Activated T-cell treated with anti-CD3 and anti-CD28 coated beads, Interleukin-2, amount 50 U/mL, for 4 hours (primary cell): Measurements from ENCODE around the gene ITGAE. TPM values are rescaled to one million over a fixed set of nuclear protein-coding genes. Genes with fewer than 3 reads are reported as not detected.
"Not testable (repeated sequence)": the region's sequence is repeated elsewhere in the genome, so short reads cannot be mapped to it uniquely, and the experiment has no call there.

Source experiments
- ATAC-seq, 2 donors: fragments of 200-7000 bp; cut with Tn5 transposase; one replicate each; pipeline ENCODE4 v1.10.0; 2021
- DNase-seq: peaks from one replicate; pipeline ENCODE4 v3.0.0-alpha.2; 2020
- H3K27me3 Mint-ChIP-seq: one replicate; pipeline ENCODE4 v1.8.0; 2021; ENCODE audit warnings: low read depth, mixed read lengths
- H3K36me3 Mint-ChIP-seq: one replicate; pipeline ENCODE4 v1.8.0; 2022; ENCODE audit warnings: mixed read lengths; ENCODE audit not compliant: insufficient read depth
- H3K4me1 Mint-ChIP-seq: one replicate; pipeline ENCODE4 v1.8.0; 2021; ENCODE audit warnings: low read depth, mixed read lengths
- H3K4me3 Mint-ChIP-seq: one replicate; pipeline ENCODE4 v1.8.0; 2021; ENCODE audit warnings: mild to moderate bottlenecking, moderate library complexity, mixed read lengths
- H3K9me3 Mint-ChIP-seq: one replicate; pipeline ENCODE4 v1.8.0; 2021; ENCODE audit warnings: mixed read lengths
- total RNA-seq, 3 donors: library from RNA; stranded (reverse); gene quantifications; one replicate each; pipeline ENCODE4 v1.2.1, GENCODE V29; 2021

ITGAE gene
- total RNA-seq, 3 donors from 2014 or later: 15.0 to 20.6 (median 18.1) TPM

DNA sequence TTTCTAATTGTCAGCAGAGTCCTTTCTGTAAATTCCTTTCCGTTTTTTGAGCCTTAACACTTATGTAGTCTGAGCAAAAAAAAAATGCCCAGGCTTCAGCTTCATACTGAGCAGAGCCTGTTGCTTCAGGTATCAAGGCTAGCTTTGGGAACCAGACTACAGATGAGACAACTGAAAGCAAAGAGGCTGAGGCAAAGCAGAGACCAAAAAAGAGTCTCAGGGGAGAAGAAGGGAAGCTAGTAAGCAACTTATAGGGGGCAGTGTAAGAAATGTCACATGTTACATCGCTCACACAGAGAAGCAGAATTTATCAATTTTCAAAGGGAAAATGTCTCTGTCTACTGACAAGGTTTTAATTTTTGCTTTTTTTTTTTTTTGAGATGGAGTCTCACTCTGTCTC is 73.9 kb downstream of the ITGAE start:
- H3K9me3 Mint-ChIP-seq: no peaks in the 10 kb centered on the region
- H3K4me3 Mint-ChIP-seq: no peak overlapping the region
- no peak for DNase-seq
- ATAC-seq: no peak
- H3K36me3 Mint-ChIP-seq: peaks cover 6% of the 10 kb centered on the region
- H3K27me3 Mint-ChIP-seq: no peaks in the 10 kb centered on the region
- H3K4me1 Mint-ChIP-seq: peaks cover 15% of the 10 kb centered on the region

- DNase-seq: no peak
- no peaks in the 10 kb centered on the region for H3K27me3 Mint-ChIP-seq
- peaks cover 33% of the 10 kb centered on the region for H3K4me1 Mint-ChIP-seq
- H3K36me3 Mint-ChIP-seq: peaks cover 13% of the 10 kb centered on the region
- no peak for ATAC-seq
- peak overlapping the region; percentile 92 for H3K4me3 Mint-ChIP-seq
- no peaks in the 10 kb centered on the region for H3K9me3 Mint-ChIP-seq
Observed at GRCh38 chr17:3724378-3725077, 76.5 kb downstream of the ITGAE start.

DNA sequence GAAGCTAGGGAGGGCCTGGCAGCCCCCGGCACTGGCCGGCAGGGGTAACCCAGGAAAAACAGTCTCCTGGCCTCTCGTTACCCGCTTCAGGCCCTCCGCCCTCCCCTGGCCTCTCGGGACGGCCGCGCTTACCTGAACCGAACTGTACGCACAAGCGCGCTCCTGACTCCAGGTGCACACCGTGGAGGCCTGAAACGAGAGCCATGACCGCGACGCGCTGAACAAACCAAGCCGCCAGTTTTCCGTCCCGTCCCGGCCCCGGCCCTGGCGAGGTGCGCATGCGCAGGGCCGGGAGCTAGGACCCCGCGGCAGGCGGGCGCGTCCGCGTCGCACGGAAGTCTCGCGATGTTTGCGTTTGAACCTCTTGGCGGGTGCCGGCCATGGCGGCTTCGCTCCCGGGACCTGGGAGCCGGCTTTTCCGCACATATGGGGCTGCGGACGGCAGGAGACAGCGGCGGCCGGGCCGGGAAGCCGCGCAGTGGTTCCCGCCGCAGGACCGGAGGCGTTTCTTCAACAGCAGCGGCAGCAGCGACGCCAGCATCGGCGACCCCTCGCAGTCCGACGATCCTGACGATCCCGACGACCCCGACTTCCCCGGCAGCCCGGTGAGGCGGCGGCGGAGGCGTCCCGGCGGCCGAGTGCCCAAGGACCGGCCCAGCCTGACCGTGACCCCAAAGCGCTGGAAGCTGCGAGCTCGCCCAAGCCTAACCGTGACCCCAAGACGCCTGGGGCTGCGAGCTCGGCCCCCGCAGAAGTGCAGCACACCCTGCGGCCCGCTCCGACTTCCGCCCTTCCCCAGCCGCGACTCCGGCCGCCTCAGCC is 77.2 kb downstream of the ITGAE start, which contains the start of gene HASPIN:
Gene HASPIN (plus strand): TSS at position 348 of the 822 bp plus-strand sequence. CDS start 33 bp downstream, at position 381.
- peaks cover 35% of the 10 kb centered on the region for H3K4me1 Mint-ChIP-seq
- H3K27me3 Mint-ChIP-seq: no peaks in the 10 kb centered on the region
- peak within 1 kb of the TSS; percentile 92 for H3K4me3 Mint-ChIP-seq
- DNase-seq: peak; percentile 92
- peak; percentile 91 to 96 for ATAC-seq
- H3K9me3 Mint-ChIP-seq: no peaks in the 10 kb centered on the region
- peaks cover 15% of the 10 kb centered on the region for H3K36me3 Mint-ChIP-seq

GRCh38 chr17:3723188-3723555 is 77.8 kb downstream of the ITGAE start:
- Mint-ChIP-seq H3K9me3 (no peaks in the 10 kb centered on the region), H3K4me1 (peaks cover 38% of the 10 kb centered on the region), H3K27me3 (no peaks in the 10 kb centered on the region), H3K36me3 (peaks cover 17% of the 10 kb centered on the region), H3K4me3 (peak overlapping the region; percentile 92)
- ATAC-seq (no peak), DNase-seq (no peak)

GRCh38 chr17:3722716-3723115 is 78.3 kb downstream of the ITGAE start:
- Mint-ChIP-seq H3K4me1 (peaks cover 38% of the 10 kb centered on the region), H3K27me3 (no peaks in the 10 kb centered on the region), H3K36me3 (peaks cover 17% of the 10 kb centered on the region), H3K9me3 (no peaks in the 10 kb centered on the region), H3K4me3 (peak overlapping the region; percentile 92)
- no peak for ATAC-seq
- DNase-seq: no peak

DNA sequence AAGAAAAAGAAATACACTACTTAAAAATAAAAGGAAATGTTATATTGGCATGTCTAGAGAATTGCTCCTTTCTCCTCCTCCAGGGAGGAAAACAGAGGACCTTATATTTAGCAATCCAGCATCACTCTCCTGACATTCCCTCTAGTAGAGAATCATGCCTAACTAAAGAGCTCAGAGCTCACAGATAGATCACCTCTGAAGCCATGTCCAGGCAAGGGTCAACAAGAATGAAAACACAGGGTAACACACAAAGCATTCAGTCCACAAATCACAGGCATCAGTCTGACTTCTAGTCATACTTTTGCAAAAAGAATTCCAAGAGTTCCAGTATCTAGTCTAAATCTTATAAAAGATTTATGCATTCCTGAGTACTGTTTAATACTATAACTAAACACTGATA is 81.7 kb downstream of the ITGAE start:
- ATAC-seq (no peak), DNase-seq (no peak)
- no peak overlapping the region for H3K4me3 Mint-ChIP-seq

GRCh38 chr17:3718201-3718600 is 82.8 kb downstream of the ITGAE start:
- Mint-ChIP-seq H3K4me3 (no peak overlapping the region), H3K36me3 (peaks cover 35% of the 10 kb centered on the region), H3K9me3 (no peaks in the 10 kb centered on the region), H3K4me1 (peaks cover 40% of the 10 kb centered on the region), H3K27me3 (no peaks in the 10 kb centered on the region)
- ATAC-seq: no peak
- DNase-seq: no peak

More for the DNA sequence above, 81.7 kb downstream of the ITGAE start:
- H3K9me3 Mint-ChIP-seq: no peaks in the 10 kb centered on the region
- peaks cover 38% of the 10 kb centered on the region for H3K4me1 Mint-ChIP-seq
- H3K27me3 Mint-ChIP-seq: no peaks in the 10 kb centered on the region
- H3K36me3 Mint-ChIP-seq: peaks cover 35% of the 10 kb centered on the region

DNA sequence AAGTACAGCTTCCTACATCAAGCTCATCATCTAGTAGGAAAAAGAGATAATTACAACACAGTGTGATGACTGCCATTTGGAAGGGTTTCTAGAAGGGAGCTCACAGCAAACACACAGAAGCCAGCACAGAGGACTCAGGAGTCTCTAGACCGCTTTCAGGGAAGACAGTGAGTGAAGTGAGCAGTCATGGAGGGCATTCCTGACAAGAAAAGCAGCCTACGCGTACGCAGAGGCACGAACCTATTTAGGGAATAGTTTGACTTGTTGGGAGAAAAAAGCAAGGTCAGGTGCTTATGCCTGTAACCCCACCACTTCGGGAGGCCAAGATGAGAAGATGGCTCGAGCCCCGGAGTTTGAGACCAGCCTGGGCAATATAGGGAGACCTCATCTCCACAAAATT is 85.7 kb downstream of the ITGAE start:
- peaks cover 44% of the 10 kb centered on the region for H3K4me1 Mint-ChIP-seq
- peaks cover 35% of the 10 kb centered on the region for H3K36me3 Mint-ChIP-seq
- DNase-seq (no peak), ATAC-seq (no peak)
- H3K4me3 Mint-ChIP-seq: no peak overlapping the region
- no peaks in the 10 kb centered on the region for H3K27me3 Mint-ChIP-seq
- no peaks in the 10 kb centered on the region for H3K9me3 Mint-ChIP-seq

- H3K4me3 Mint-ChIP-seq: no peak overlapping the region
- no peaks in the 10 kb centered on the region for H3K9me3 Mint-ChIP-seq
- peaks cover 50% of the 10 kb centered on the region for H3K4me1 Mint-ChIP-seq
- H3K27me3 Mint-ChIP-seq: no peaks in the 10 kb centered on the region
- DNase-seq (no peak), ATAC-seq (peak; percentile 7 to 14)
- H3K36me3 Mint-ChIP-seq: peaks cover 27% of the 10 kb centered on the region
Observed at GRCh38 chr17:3712811-3713463, 88.1 kb downstream of the ITGAE start.

GRCh38 chr17:3710951-3711383 is 90.0 kb downstream of the ITGAE start:
- Mint-ChIP-seq H3K36me3 (peaks cover 15% of the 10 kb centered on the region), H3K27me3 (no peaks in the 10 kb centered on the region), H3K9me3 (no peaks in the 10 kb centered on the region), H3K4me3 (peak overlapping the region; percentile 25), H3K4me1 (peaks cover 49% of the 10 kb centered on the region)
- ATAC-seq (peak; percentile 99), DNase-seq (peak; percentile 63)

GRCh38 chr17:3708366-3708765 is 92.6 kb downstream of the ITGAE start:
- H3K36me3 Mint-ChIP-seq: peaks cover 6% of the 10 kb centered on the region

DNA sequence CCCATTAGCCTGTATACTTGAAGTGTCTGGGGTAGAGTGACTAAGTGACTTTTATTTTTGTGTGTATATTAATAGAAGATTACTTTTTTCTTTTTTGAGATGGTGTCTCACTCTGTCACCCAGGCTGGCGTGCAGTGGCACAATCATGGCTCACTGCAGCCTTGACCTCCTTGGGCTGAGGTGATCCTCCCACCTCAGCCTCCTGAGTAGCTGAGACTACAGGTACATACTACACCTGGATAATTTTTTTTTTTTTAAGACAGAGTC is 95.3 kb downstream of the ITGAE start:
- H3K36me3 Mint-ChIP-seq, H3K27me3 Mint-ChIP-seq, ATAC-seq, H3K9me3 Mint-ChIP-seq, H3K4me3 Mint-ChIP-seq, DNase-seq: not testable (repeated sequence)
- peaks cover 21% of the 10 kb centered on the region for H3K4me1 Mint-ChIP-seq

More at GRCh38 chr17:3708366-3708765, 92.6 kb downstream of the ITGAE start:
- ATAC-seq (no peak), DNase-seq (no peak)
- Mint-ChIP-seq H3K27me3 (no peaks in the 10 kb centered on the region), H3K4me3 (no peak overlapping the region), H3K9me3 (no peaks in the 10 kb centered on the region), H3K4me1 (peaks cover 44% of the 10 kb centered on the region)

DNA sequence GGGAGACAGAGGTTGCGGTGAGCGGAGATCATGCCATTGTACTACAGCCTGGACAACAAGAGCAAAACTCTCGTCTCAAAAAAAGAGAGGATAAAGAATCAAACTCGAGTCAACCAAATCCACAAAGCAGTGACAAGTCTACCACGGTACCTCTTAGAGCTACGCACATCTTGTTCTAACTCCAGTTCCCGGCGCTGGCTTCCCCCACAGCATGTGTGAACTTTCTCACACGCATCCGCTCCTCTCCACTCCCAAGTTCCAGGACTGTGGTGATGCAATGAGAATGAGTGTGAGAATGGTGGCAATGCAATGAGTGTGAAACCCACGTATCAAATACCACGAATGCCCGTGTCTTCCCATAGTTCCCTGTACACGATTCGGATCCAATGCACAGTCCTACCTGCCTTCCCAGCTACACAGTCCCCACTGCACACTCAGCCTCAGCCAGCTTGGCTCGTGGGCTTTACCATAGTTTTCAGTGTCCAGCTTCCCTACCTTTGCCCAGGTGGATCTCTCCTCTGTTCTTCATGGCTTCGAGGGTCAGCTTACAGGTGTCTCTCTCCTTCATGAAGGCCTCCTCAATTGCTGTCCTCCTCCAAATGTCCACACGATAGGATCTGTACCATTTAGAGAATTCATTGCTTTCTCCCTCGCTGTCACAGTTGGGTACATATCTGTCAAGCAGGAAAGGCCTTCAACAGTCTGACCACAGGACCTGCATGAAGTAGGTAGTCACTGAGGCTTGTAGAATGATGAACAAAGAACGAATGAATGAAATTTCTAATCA is 95.9 kb downstream of the ITGAE start:
- ATAC-seq (no peak), DNase-seq (no peak)
- peaks cover 3% of the 10 kb centered on the region for H3K9me3 Mint-ChIP-seq
- H3K4me3 Mint-ChIP-seq: no peak overlapping the region
- H3K27me3 Mint-ChIP-seq: no peaks in the 10 kb centered on the region
- peaks cover 4% of the 10 kb centered on the region for H3K36me3 Mint-ChIP-seq
- H3K4me1 Mint-ChIP-seq: peaks cover 19% of the 10 kb centered on the region

DNA sequence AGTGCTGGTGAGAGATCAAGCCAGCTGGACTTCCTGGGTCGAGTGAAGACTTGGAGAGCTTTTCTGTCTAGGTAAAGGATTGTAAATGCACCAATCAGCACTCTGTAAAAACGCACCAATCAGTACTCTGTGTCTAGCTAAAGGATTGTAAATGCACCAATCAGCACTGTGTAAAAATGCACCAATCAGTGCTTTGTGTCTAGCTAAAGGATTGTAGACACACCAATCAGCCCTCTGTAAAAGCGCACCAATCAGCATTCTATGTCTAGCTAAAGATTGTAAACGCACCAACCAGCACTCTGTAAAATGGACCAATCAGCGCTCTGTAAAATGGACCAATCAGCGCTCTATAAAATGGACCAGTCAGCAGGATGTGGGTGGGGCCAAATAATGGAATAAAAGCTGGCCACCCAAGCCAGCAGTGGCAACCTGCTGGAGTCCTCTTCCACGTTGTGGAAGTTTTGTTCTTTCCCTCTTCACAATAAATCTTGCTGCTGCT is 98.9 kb downstream of the ITGAE start:
- H3K27me3 Mint-ChIP-seq, H3K4me1 Mint-ChIP-seq, H3K36me3 Mint-ChIP-seq, H3K9me3 Mint-ChIP-seq, DNase-seq, H3K4me3 Mint-ChIP-seq: not testable (repeated sequence)
- ATAC-seq: peak in 1 of 2 donors; percentile 25
